ENCODE measurements around the gene PRKCA.

The PRKCA gene

DNA sequence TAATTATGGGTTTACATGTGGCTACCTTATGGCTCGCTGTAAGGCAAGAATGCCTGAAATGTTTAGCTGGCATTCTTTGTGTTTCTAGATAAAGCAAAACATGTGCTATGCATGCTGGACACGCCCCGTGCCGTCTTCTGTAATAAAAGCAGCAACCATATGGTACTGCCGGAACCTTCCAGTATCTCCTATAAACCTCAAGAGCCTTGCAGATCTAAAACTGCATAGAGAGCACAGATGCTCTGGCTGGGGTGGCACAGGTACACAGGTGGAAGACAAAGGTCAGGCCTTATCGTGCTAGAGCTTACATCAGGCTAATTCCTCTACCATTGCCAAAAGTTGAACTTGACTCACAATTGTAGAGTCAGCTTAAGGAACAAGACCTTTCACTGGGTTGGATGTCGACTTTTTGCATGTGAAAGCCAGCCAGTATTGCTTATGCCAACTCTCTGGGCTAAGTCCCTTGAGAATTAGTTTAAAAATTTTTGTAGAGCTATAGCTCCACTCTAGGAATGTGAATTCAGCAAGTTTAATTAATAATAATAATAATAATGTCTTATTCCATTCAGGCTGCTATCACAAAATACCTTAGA is 345.1 kb downstream of the PRKCA start:
- DNase-seq (ENCODE audit: low read depth, low spot score): no peak
- no peaks in the 10 kb centered on the region for H3K36me3 ChIP-seq (ENCODE audit: control insufficient read depth, insufficient read depth, low read length)
- WGBS (ENCODE audit: insufficient coverage, insufficient read length): no CpG with 5 or more reads among the region's 7 CpGs
- H3K27me3 ChIP-seq (ENCODE audit: control insufficient read depth, insufficient read depth, low read length): no peaks in the 10 kb centered on the region
- H3K27ac ChIP-seq (ENCODE audit: low read length): no peak overlapping the region
- no peak overlapping the region for H3K4me3 ChIP-seq (ENCODE audit: low read length)
- no peaks in the 10 kb centered on the region for H3K9me3 ChIP-seq (ENCODE audit: control insufficient read depth, insufficient read depth, low read length)
- 0 out of 2 replicates have a peak, but pooled peaks cover 1% of the 10 kb centered on the region for H3K4me1 ChIP-seq (ENCODE audit: control insufficient read depth, insufficient read depth, low read length)

- no peak for DNase-seq (ENCODE audit: low read depth, low spot score)
- Histone ChIP-seq H3K9me3 (ENCODE audit: control insufficient read depth, insufficient read depth, low read length) (no peaks in the 10 kb centered on the region), H3K4me3 (ENCODE audit: low read length) (no peak overlapping the region), H3K27ac (ENCODE audit: low read length) (no peak overlapping the region), H3K4me1 (ENCODE audit: control insufficient read depth, insufficient read depth, low read length) (no peaks in the 10 kb centered on the region), H3K36me3 (ENCODE audit: control insufficient read depth, insufficient read depth, low read length) (no peaks in the 10 kb centered on the region), H3K27me3 (ENCODE audit: control insufficient read depth, insufficient read depth, low read length) (no peaks in the 10 kb centered on the region)
- WGBS (ENCODE audit: insufficient coverage, insufficient read length): no CpG with 5 or more reads among the region's 12 CpGs
Measured at GRCh38 chr17:66649818-66650543, 347.6 kb downstream of the PRKCA start.

- H3K4me1 ChIP-seq (ENCODE audit: control insufficient read depth, insufficient read depth, low read length): no peaks in the 10 kb centered on the region
- no peaks in the 10 kb centered on the region for H3K36me3 ChIP-seq (ENCODE audit: control insufficient read depth, insufficient read depth, low read length)
- no peak overlapping the region for H3K4me3 ChIP-seq (ENCODE audit: low read length)
- no peak for DNase-seq (ENCODE audit: low read depth, low spot score)
- H3K27ac ChIP-seq (ENCODE audit: low read length): no peak overlapping the region
- no peaks in the 10 kb centered on the region for H3K27me3 ChIP-seq (ENCODE audit: control insufficient read depth, insufficient read depth, low read length)
- WGBS (ENCODE audit: insufficient coverage, insufficient read length): no CpG with 5 or more reads among the region's 5 CpGs
- H3K9me3 ChIP-seq (ENCODE audit: control insufficient read depth, insufficient read depth, low read length): no peaks in the 10 kb centered on the region
Measured at GRCh38 chr17:66650544-66650877, 348.1 kb downstream of the PRKCA start.

DNA sequence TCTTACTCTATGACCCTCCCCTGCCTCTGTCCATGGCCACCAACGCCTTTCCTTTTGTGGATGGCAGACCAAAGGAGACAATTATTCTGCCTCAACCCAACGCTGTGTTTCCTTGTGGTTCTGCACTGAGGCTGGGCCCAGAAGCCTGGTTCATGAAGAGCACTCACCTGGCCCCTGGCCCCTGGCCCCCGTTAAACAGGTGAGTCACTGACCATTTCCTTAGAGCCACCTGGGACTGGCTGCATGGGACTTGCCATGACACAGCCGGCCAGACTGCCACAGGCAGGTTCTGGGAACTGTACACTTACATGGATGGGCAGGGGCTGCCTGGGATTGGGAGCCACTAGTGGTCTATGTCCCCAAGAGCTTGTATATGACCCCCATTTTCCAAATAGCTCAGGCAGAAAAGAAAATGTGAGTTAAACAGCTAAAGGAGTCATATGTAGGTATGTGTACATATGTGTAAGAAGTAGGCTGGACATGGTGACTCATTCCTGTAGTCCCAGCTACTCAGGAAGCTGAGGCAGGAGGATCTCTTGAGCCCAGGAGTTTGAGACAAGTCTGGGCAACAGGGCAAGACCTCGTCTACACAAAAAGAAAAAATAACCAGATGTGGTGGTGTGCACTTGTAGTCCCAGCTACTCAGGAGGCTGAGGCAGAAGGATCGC is 350.6 kb downstream of the PRKCA start:
- no peak overlapping the region for H3K27ac ChIP-seq (ENCODE audit: low read length)
- no CpG with 5 or more reads among the region's 6 CpGs for WGBS (ENCODE audit: insufficient coverage, insufficient read length)
- no peaks in the 10 kb centered on the region for H3K36me3 ChIP-seq (ENCODE audit: control insufficient read depth, insufficient read depth, low read length)
- DNase-seq (ENCODE audit: low read depth, low spot score): no peak
- H3K4me1 ChIP-seq (ENCODE audit: control insufficient read depth, insufficient read depth, low read length): no peaks in the 10 kb centered on the region
- no peak overlapping the region for H3K4me3 ChIP-seq (ENCODE audit: low read length)
- no peaks in the 10 kb centered on the region for H3K9me3 ChIP-seq (ENCODE audit: control insufficient read depth, insufficient read depth, low read length)
- no peaks in the 10 kb centered on the region for H3K27me3 ChIP-seq (ENCODE audit: control insufficient read depth, insufficient read depth, low read length)

GRCh38 chr17:66654106-66654740 is 351.8 kb downstream of the PRKCA start:
- Histone ChIP-seq H3K4me3 (ENCODE audit: low read length) (no peak overlapping the region), H3K9me3 (ENCODE audit: control insufficient read depth, insufficient read depth, low read length) (no peaks in the 10 kb centered on the region), H3K27ac (ENCODE audit: low read length) (no peak overlapping the region), H3K4me1 (ENCODE audit: control insufficient read depth, insufficient read depth, low read length) (no peaks in the 10 kb centered on the region), H3K36me3 (ENCODE audit: control insufficient read depth, insufficient read depth, low read length) (no peaks in the 10 kb centered on the region), H3K27me3 (ENCODE audit: control insufficient read depth, insufficient read depth, low read length) (no peaks in the 10 kb centered on the region)
- no peak for DNase-seq (ENCODE audit: low read depth, low spot score)
- WGBS (ENCODE audit: insufficient coverage, insufficient read length): no CpG with 5 or more reads among the region's 9 CpGs

- no CpG with 5 or more reads among the region's 7 CpGs for WGBS (ENCODE audit: insufficient coverage, insufficient read length)
- Histone ChIP-seq H3K27me3 (ENCODE audit: control insufficient read depth, insufficient read depth, low read length) (no peaks in the 10 kb centered on the region), H3K9me3 (ENCODE audit: control insufficient read depth, insufficient read depth, low read length) (no peaks in the 10 kb centered on the region), H3K4me1 (ENCODE audit: control insufficient read depth, insufficient read depth, low read length) (no peaks in the 10 kb centered on the region), H3K4me3 (ENCODE audit: low read length) (no peak overlapping the region), H3K27ac (ENCODE audit: low read length) (no peak overlapping the region), H3K36me3 (ENCODE audit: control insufficient read depth, insufficient read depth, low read length) (no peaks in the 10 kb centered on the region)
- DNase-seq (ENCODE audit: low read depth, low spot score): no peak
Measured at GRCh38 chr17:66654764-66655163, 352.4 kb downstream of the PRKCA start.

DNA sequence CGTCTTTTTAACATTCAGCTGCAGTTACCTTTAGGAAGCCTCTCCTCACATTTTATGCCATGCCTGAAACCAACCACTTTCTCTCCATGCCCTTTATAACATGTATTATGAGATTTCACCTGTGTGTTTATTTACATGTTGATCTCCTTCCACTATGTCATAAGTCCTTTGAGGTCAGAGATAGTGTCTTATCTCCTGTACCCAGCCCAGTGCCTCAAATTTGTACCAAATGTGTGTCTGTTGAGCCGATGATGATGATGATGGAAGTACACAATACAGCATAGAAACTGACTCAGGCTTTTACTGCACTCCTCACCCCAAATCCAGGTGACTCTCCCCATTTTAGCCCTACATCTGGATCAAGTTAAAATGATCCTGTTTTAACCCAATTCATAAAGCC is 353.0 kb downstream of the PRKCA start:
- no CpG with 5 or more reads among the region's 2 CpGs for WGBS (ENCODE audit: insufficient coverage, insufficient read length)
- Histone ChIP-seq H3K4me3 (ENCODE audit: low read length) (no peak overlapping the region), H3K27ac (ENCODE audit: low read length) (no peak overlapping the region)

DNA sequence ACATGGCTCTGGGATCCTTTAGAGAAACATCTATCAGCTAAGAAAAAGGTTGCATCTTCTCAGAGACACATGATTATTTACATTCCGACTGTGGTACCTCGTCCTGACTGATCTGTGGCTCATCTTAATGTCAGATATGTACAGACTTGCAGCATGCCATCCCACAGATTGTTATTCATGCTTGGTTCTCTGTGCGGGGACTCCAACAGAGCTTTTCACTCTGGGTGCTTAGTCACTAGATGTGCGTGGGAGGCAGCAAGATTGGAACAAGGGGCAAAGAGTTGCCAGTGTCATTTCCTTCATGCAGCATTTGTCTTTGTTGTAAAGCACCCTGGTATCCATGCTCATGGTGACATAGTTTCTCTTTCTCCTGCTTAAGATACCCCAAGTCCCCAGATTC is 353.4 kb downstream of the PRKCA start:
- no peak for DNase-seq (ENCODE audit: low read depth, low spot score)
- no CpG with 5 or more reads among the region's 4 CpGs for WGBS (ENCODE audit: insufficient coverage, insufficient read length)

More for the DNA sequence above, 353.0 kb downstream of the PRKCA start:
- H3K36me3 ChIP-seq (ENCODE audit: control insufficient read depth, insufficient read depth, low read length): no peaks in the 10 kb centered on the region
- no peaks in the 10 kb centered on the region for H3K4me1 ChIP-seq (ENCODE audit: control insufficient read depth, insufficient read depth, low read length)
- DNase-seq (ENCODE audit: low read depth, low spot score): no peak
- H3K27me3 ChIP-seq (ENCODE audit: control insufficient read depth, insufficient read depth, low read length): no peaks in the 10 kb centered on the region
- no peaks in the 10 kb centered on the region for H3K9me3 ChIP-seq (ENCODE audit: control insufficient read depth, insufficient read depth, low read length)

GRCh38 chr17:66661411-66662256 is 359.2 kb downstream of the PRKCA start:
- Histone ChIP-seq H3K27ac (ENCODE audit: low read length) (no peak overlapping the region), H3K36me3 (ENCODE audit: control insufficient read depth, insufficient read depth, low read length) (no peaks in the 10 kb centered on the region), H3K27me3 (ENCODE audit: control insufficient read depth, insufficient read depth, low read length) (no peaks in the 10 kb centered on the region), H3K4me3 (ENCODE audit: low read length) (no peak overlapping the region), H3K9me3 (ENCODE audit: control insufficient read depth, insufficient read depth, low read length) (no peaks in the 10 kb centered on the region), H3K4me1 (ENCODE audit: control insufficient read depth, insufficient read depth, low read length) (no peaks in the 10 kb centered on the region; the same call in 1 of the 2 replicates)
- no CpG with 5 or more reads among the region's 13 CpGs for WGBS (ENCODE audit: insufficient coverage, insufficient read length)
- no peak for DNase-seq (ENCODE audit: low read depth, low spot score)

More for the DNA sequence above, 353.4 kb downstream of the PRKCA start:
- H3K4me1 ChIP-seq (ENCODE audit: control insufficient read depth, insufficient read depth, low read length): no peaks in the 10 kb centered on the region
- H3K27ac ChIP-seq (ENCODE audit: low read length): no peak overlapping the region
- H3K9me3 ChIP-seq (ENCODE audit: control insufficient read depth, insufficient read depth, low read length): no peaks in the 10 kb centered on the region
- H3K4me3 ChIP-seq (ENCODE audit: low read length): no peak overlapping the region
- H3K27me3 ChIP-seq (ENCODE audit: control insufficient read depth, insufficient read depth, low read length): no peaks in the 10 kb centered on the region
- H3K36me3 ChIP-seq (ENCODE audit: control insufficient read depth, insufficient read depth, low read length): no peaks in the 10 kb centered on the region

- no peak for DNase-seq (ENCODE audit: low read depth, low spot score)
- no CpG with 5 or more reads among the region's 5 CpGs for WGBS (ENCODE audit: insufficient coverage, insufficient read length)
- no peak overlapping the region for H3K4me3 ChIP-seq (ENCODE audit: low read length)
- no peaks in the 10 kb centered on the region for H3K9me3 ChIP-seq (ENCODE audit: control insufficient read depth, insufficient read depth, low read length)
- no peaks in the 10 kb centered on the region for H3K27me3 ChIP-seq (ENCODE audit: control insufficient read depth, insufficient read depth, low read length)
- H3K36me3 ChIP-seq (ENCODE audit: control insufficient read depth, insufficient read depth, low read length): no peaks in the 10 kb centered on the region
- H3K27ac ChIP-seq (ENCODE audit: low read length): no peak overlapping the region
- no peaks in the 10 kb centered on the region; the same call in 1 of the 2 replicates for H3K4me1 ChIP-seq (ENCODE audit: control insufficient read depth, insufficient read depth, low read length)
Measured at GRCh38 chr17:66662496-66662895, 360.1 kb downstream of the PRKCA start.

Data from iPS DF 6.9 (cell line).